HPDE6-E6E7 (cell line): ENCODE results near the gene CD83.
"Not testable (repeated sequence)": the region's sequence is repeated elsewhere in the genome, so short reads cannot be mapped to it uniquely, and the experiment has no call there.

Experiments
- DNase-seq: peaks from one replicate; pipeline ENCODE4 v3.0.0; 2011; ENCODE audit warnings: missing footprints; ENCODE audit errors: extremely low spot score

The CD83 gene

GRCh38 chr6:14147891-14148290 is 30.3 kb downstream of the CD83 start:
- DNase-seq, result no peak

- no peak for DNase-seq
These were observed 30.9 kb downstream of the CD83 start for GRCh38 chr6:14148471-14148870.

- DNase-seq, result no peak
These were observed 31.6 kb downstream of the CD83 start for GRCh38 chr6:14149053-14149738.

- DNase-seq, result no peak
These were observed 32.2 kb downstream of the CD83 start for GRCh38 chr6:14149739-14150130.

GRCh38 chr6:14151300-14151699 is 33.7 kb downstream of the CD83 start:
- not testable (repeated sequence) for DNase-seq

- DNase-seq, result no peak
These were observed 34.2 kb downstream of the CD83 start for GRCh38 chr6:14151773-14152172.

- no peak for DNase-seq
These were observed 35.7 kb downstream of the CD83 start for GRCh38 chr6:14153228-14153627.

GRCh38 chr6:14159090-14159489 is 41.5 kb downstream of the CD83 start:
- no peak for DNase-seq

- no peak for DNase-seq
These were observed 45.3 kb downstream of the CD83 start for GRCh38 chr6:14162826-14163225.

GRCh38 chr6:14165091-14165490 is 47.5 kb downstream of the CD83 start:
- DNase-seq, result no peak

GRCh38 chr6:14166839-14167238 is 49.3 kb downstream of the CD83 start:
- no peak for DNase-seq

- no peak for DNase-seq
These were observed 52.6 kb downstream of the CD83 start for GRCh38 chr6:14170128-14170527.

- no peak for DNase-seq
These were observed 55.0 kb downstream of the CD83 start for GRCh38 chr6:14172562-14172961.

- no peak for DNase-seq
These were observed 56.7 kb downstream of the CD83 start for GRCh38 chr6:14174226-14174625.

GRCh38 chr6:14174996-14175395 is 57.4 kb downstream of the CD83 start:
- no peak for DNase-seq

- no peak for DNase-seq
These were observed 58.9 kb downstream of the CD83 start for GRCh38 chr6:14176429-14176828.

- no peak for DNase-seq
These were observed 60.0 kb downstream of the CD83 start for GRCh38 chr6:14177413-14178082.

- DNase-seq, result no peak
These were observed 60.5 kb downstream of the CD83 start for GRCh38 chr6:14178083-14178445.

GRCh38 chr6:14180609-14181008 is 63.0 kb downstream of the CD83 start:
- no peak for DNase-seq

GRCh38 chr6:14182916-14183315 is 65.3 kb downstream of the CD83 start:
- DNase-seq, result no peak
